OCI-LY1 (cell line): ENCODE measurements around the gene PLD6.
"Not testable (repeated sequence)": the region's sequence is repeated elsewhere in the genome, so short reads cannot be mapped to it uniquely, and the experiment has no call there.

Experiments
- H2AFZ ChIP-seq: fragments of 200-600 bp; sonication (generic), shearing (Covaris generic); 2 replicates; pipeline ENCODE4 v1.6.0; 2014; ENCODE audit warnings: antibody characterized with exemption, mild to moderate bottlenecking, low read length
- H3F3A ChIP-seq: fragments of 200-600 bp; sonication (generic), shearing (Covaris generic); 2 replicates; pipeline ENCODE4 v1.6.0; 2014; ENCODE audit warnings: mild to moderate bottlenecking, antibody characterized with exemption, low read length, moderate library complexity; ENCODE audit not compliant: insufficient read depth
- H3K27ac ChIP-seq: fragments of 200-600 bp; sonication (generic); 2 replicates; pipeline ENCODE4 v1.5.1; 2014; ENCODE audit warnings: low read length, mixed run types, mild to moderate bottlenecking, low read depth; ENCODE audit not compliant: poor library complexity, severe bottlenecking
- H3K27me3 ChIP-seq: fragments of 200-600 bp; sonication (generic); 2 replicates; pipeline ENCODE4 v1.6.0; 2014; ENCODE audit warnings: antibody characterized with exemption, mild to moderate bottlenecking, low read length, moderate library complexity; ENCODE audit not compliant: insufficient read depth
- H3K36me3 ChIP-seq: fragments of 200-600 bp; sonication (generic); 2 replicates; pipeline ENCODE4 v1.6.1; 2014; ENCODE audit warnings: mild to moderate bottlenecking, antibody characterized with exemption, low read length, moderate library complexity, mixed read lengths; ENCODE audit not compliant: insufficient read depth
- H3K4me1 ChIP-seq: fragments of 200-600 bp; sonication (generic); 2 replicates; pipeline ENCODE4 v1.5.1; 2014; ENCODE audit warnings: mild to moderate bottlenecking, low read length, moderate library complexity; ENCODE audit not compliant: insufficient read depth, severe bottlenecking
- H3K4me2 ChIP-seq: fragments of 200-600 bp; sonication (generic), shearing (Covaris generic); 2 replicates; pipeline ENCODE4 v1.6.1; 2014; ENCODE audit warnings: low read length
- H3K4me3 ChIP-seq: fragments of 200-600 bp; sonication (generic); 2 replicates; pipeline ENCODE4 v1.5.1; 2014; ENCODE audit warnings: low read length, low read depth, mild to moderate bottlenecking, mixed read lengths; ENCODE audit not compliant: poor library complexity, severe bottlenecking
- H3K79me2 ChIP-seq: fragments of 200-600 bp; shearing (Covaris generic); 2 replicates; pipeline ENCODE4 v1.6.1; 2016; ENCODE audit warnings: mixed run types, low read length, mixed read lengths; ENCODE audit not compliant: insufficient read depth
- H3K9ac ChIP-seq: fragments of 200-600 bp; sonication (generic), shearing (Covaris generic); 2 replicates; pipeline ENCODE4 v1.6.1; 2014; ENCODE audit warnings: mild to moderate bottlenecking, low read length, mixed read lengths
- H3K9me2 ChIP-seq: fragments of 200-600 bp; sonication (generic), shearing (Covaris generic); 2 replicates; pipeline ENCODE4 v1.6.1; 2014; ENCODE audit warnings: low read depth, mild to moderate bottlenecking, low read length, mixed read lengths
- H3K9me3 ChIP-seq: fragments of 200-600 bp; shearing (Covaris generic); 2 replicates; pipeline ENCODE4 v1.6.1; 2014; ENCODE audit warnings: low read length, mixed read lengths
- H4K20me1 ChIP-seq: fragments of 200-600 bp; sonication (generic), shearing (Covaris generic); 2 replicates; pipeline ENCODE4 v1.6.0; 2016; ENCODE audit warnings: mild to moderate bottlenecking, low read length; ENCODE audit not compliant: insufficient read depth
- EZH2 ChIP-seq: fragments of 200-600 bp; sonication (generic), shearing (Covaris generic); IDR thresholded peaks from 2 replicates; pipeline ENCODE4 v1.8.0; 2017; ENCODE audit warnings: borderline replicate concordance, mixed run types, mild to moderate bottlenecking, antibody characterized with exemption, low read length, moderate library complexity, mixed read lengths
- TF ChIP-seq, protein P1 (sequence below): fragments of 200-600 bp; sonication (generic), shearing (Covaris generic); IDR thresholded peaks from 2 replicates; pipeline ENCODE4 v1.5.1; 2017; ENCODE audit warnings: mild to moderate bottlenecking, antibody characterized with exemption, low read length, moderate library complexity, mixed read lengths

Gene PLD6, protein sequence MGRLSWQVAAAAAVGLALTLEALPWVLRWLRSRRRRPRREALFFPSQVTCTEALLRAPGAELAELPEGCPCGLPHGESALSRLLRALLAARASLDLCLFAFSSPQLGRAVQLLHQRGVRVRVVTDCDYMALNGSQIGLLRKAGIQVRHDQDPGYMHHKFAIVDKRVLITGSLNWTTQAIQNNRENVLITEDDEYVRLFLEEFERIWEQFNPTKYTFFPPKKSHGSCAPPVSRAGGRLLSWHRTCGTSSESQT

DNA sequence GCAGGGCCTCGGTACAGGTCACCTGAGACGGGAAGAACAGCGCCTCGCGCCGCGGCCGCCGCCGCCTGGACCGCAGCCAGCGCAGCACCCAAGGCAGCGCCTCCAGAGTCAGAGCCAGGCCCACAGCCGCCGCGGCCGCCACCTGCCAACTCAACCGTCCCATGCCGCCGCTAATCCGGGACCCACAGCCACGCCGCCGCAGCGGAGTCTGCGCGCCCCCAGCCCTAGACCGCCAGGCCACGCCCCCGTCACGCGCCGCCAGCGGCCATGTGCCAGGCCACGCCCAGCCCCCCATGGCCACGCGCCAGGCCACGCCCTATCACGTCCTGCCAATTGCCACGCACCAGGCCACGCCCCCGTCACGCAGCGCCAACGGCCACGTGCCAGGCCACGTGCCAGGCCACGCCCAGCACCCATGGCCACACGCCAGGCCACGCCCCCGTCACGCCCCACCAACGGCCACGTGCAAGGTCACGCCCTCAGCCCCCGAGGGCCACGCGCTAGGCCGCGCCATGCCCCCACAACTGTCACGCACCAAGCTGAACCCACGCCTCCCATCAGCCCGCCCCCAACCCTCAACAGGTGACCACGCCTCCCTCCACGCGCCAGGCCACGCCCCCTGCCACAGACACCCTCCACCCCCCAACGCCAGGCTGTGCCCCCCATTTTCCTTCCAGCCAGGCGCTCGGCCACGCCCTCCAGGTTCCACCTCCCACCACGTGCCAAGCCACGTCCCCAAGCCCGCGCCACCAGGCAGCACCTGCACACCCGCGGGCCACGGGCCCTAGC is at the start of gene PLD6:
PLD6 (minus strand) TSS at position 210 of the 789 bp plus-strand sequence; CDS start at position 163, 47 bp downstream.
- H3K36me3 ChIP-seq = peaks cover 30% of the 10 kb centered on the region
- H3K9ac ChIP-seq = peak within 1 kb of the TSS; percentile 98
- H3K4me1 ChIP-seq = peaks cover 25% of the 10 kb centered on the region
- TF ChIP-seq, protein P1, sequence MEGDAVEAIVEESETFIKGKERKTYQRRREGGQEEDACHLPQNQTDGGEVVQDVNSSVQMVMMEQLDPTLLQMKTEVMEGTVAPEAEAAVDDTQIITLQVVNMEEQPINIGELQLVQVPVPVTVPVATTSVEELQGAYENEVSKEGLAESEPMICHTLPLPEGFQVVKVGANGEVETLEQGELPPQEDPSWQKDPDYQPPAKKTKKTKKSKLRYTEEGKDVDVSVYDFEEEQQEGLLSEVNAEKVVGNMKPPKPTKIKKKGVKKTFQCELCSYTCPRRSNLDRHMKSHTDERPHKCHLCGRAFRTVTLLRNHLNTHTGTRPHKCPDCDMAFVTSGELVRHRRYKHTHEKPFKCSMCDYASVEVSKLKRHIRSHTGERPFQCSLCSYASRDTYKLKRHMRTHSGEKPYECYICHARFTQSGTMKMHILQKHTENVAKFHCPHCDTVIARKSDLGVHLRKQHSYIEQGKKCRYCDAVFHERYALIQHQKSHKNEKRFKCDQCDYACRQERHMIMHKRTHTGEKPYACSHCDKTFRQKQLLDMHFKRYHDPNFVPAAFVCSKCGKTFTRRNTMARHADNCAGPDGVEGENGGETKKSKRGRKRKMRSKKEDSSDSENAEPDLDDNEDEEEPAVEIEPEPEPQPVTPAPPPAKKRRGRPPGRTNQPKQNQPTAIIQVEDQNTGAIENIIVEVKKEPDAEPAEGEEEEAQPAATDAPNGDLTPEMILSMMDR = no peak
- no peak for TF ChIP-seq EZH2
- H3K4me2 ChIP-seq = peak within 1 kb of the TSS; percentile 94
- H3K4me3 ChIP-seq = peak within 1 kb of the TSS; percentile 92
- H3K9me3 ChIP-seq = no peaks in the 10 kb centered on the region
- no peaks in the 10 kb centered on the region for H3K9me2 ChIP-seq
- H4K20me1 ChIP-seq = no peaks in the 10 kb centered on the region
- peaks cover 21% of the 10 kb centered on the region for H3K79me2 ChIP-seq
- peak within 1 kb of the TSS; percentile 66 for H3K27ac ChIP-seq
- no peaks in the 10 kb centered on the region for H3F3A ChIP-seq
- no peaks in the 10 kb centered on the region for H3K27me3 ChIP-seq
- no peak within 1 kb of the TSS for H2AFZ ChIP-seq

DNA sequence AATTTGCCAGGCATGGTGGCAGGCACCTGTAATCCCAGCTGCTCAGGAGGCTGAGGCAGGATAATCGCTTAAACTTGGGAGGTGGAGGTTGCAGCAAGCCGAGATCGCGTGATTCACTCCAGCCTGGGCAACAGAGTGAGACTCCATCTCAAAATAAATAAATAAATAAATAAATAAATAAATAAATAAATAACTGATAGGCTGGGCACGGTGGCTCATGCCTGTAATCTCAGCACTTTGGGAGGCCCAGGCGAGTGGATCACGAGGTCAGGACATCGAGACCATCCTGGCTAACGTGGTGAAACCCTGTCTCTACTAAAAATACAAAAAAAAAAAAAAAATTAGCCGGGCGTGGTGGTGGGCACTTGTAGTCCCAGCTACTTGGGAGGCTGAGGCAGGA is 49.6 kb upstream of the PLD6 start:
- H3K9ac ChIP-seq, H3K27me3 ChIP-seq, H3K9me2 ChIP-seq, H3K4me3 ChIP-seq, H3K27ac ChIP-seq, H3K9me3 ChIP-seq, H2AFZ ChIP-seq, H3K4me2 ChIP-seq, H3K4me1 ChIP-seq, H3K79me2 ChIP-seq, H3F3A ChIP-seq, H4K20me1 ChIP-seq: not testable (repeated sequence)
- H3K36me3 ChIP-seq = peaks cover 82% of the 10 kb centered on the region

DNA sequence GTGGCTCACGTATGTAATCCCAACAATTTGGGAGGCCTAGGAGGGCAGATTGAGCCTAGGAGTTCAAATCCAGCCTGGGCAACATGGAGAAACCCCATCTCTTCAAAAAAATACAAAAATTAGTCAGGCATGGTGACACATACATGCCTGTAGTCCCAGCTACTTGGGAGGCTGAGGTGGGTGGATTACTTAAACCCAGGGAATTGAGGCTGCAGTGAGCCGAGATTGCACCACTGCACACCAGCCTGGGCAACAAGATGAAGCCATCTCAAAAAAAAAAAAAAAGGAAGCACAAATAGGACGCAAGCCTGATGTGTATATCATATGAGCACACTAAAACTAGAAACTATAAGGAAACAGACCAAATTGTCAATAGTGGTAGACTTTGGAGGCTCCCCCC is 47.9 kb upstream of the PLD6 start:
- Histone ChIP-seq H3K4me2 (no peak overlapping the region), H2AFZ (no peak overlapping the region), H4K20me1 (no peaks in the 10 kb centered on the region), H3K9me2 (no peaks in the 10 kb centered on the region), H3K9ac (no peak overlapping the region), H3K79me2 (no peaks in the 10 kb centered on the region), H3K27ac (no peak overlapping the region), H3K27me3 (no peaks in the 10 kb centered on the region), H3K36me3 (peaks cover 77% of the 10 kb centered on the region), H3K9me3 (no peaks in the 10 kb centered on the region), H3K4me3 (no peak overlapping the region), H3F3A (no peaks in the 10 kb centered on the region), H3K4me1 (no peaks in the 10 kb centered on the region)
- TF ChIP-seq EZH2 = no peak
- TF ChIP-seq, protein P1 = no peak

DNA sequence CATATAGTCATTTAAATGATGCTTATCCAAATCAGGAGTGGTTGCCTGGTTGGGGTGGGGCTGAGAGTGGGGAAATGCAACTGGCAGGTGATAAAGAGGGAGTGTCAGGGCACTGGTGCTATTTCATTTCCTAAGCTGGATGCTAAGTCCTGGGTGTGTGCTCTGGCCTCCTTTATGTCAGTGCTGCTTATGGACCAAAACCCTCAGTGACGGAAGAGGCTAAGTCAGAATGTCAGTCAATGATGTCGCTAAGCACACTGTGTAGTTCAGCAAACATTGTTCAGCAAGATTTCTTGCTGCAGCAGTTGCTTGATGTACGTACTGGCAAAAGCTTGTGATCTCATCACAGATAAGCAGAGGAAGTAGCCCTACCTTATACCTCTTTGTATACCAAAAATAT is 47.3 kb upstream of the PLD6 start:
- Histone ChIP-seq H3K9me3 (no peaks in the 10 kb centered on the region), H3K36me3 (peaks cover 77% of the 10 kb centered on the region), H3K4me1 (no peaks in the 10 kb centered on the region), H4K20me1 (no peaks in the 10 kb centered on the region), H3K27me3 (no peaks in the 10 kb centered on the region), H3K4me3 (no peak overlapping the region), H2AFZ (no peak overlapping the region), H3F3A (no peaks in the 10 kb centered on the region), H3K4me2 (no peak overlapping the region), H3K9ac (no peak overlapping the region), H3K27ac (no peak overlapping the region), H3K79me2 (no peaks in the 10 kb centered on the region), H3K9me2 (no peaks in the 10 kb centered on the region)
- TF ChIP-seq, protein P1 = no peak
- no peak for TF ChIP-seq EZH2
